Retinal pigment epithelial cell (primary cell): ENCODE results near the gene SLC35D1.

ENCODE experiments used
- DNase-seq: peaks from one replicate; pipeline ENCODE4 v3.0.0-alpha.2; 2010; ENCODE audit warnings: low read depth
- H3K4me3 ChIP-seq: 2 replicates; pipeline ENCODE4 v1.5.1; 2011; ENCODE audit warnings: mild to moderate bottlenecking, low read length, control low read depth, moderate library complexity
- CTCF ChIP-seq: conservative IDR thresholded peaks from 2 replicates; pipeline ENCODE4 v1.5.1; 2011; ENCODE audit warnings: low read depth, low read length, control low read depth, inconsistent platforms

The SLC35D1 gene

GRCh38 chr1:67061266-67061665 lies 7.3 kb upstream of the SLC35D1 start:
- H3K4me3 ChIP-seq, result no peak overlapping the region
- DNase-seq, result no peak
- no peak for TF ChIP-seq CTCF

DNA sequence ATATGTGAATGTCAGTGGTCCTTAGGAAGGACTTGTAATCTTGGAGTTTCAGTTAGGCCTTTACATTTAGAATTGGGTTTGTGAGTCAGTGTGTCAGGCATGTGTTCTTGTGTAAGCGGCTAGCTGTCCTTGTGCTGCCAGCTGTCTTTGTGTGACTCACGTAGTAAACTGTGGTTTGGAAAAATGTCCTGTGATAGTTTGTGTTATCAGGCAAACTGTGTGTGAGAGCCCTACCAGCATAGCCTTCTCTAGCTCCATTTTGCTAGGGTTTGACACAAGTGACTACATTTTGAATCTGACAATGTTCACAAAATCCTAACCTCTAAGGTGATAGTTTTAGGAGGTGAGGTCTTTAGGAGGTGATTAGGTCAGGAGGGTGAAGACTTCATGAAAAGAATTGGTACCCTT lies 6.9 kb upstream of the SLC35D1 start:
- TF ChIP-seq CTCF, result no peak
- no peak overlapping the region for H3K4me3 ChIP-seq
- DNase-seq, result peak; percentile 85

DNA sequence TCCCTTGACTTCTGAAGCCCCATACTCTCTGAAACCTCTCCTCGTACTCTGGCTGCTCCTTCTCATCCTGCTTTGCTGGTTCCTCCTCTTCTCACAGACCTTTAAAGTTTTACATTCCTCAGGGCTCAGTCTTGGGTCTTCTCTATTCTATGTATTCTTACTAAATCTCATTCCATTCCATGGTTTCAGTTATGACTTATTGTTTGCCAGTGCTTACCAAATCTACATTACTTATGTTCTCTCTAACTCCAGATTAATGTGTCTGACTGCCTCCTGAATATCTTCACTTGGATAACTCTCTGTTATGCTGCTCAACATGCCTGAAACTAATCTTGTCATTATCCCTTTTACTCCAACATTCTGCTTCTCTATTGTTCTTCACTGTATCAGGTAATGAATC lies 5.4 kb upstream of the SLC35D1 start:
- H3K4me3 ChIP-seq, result no peak overlapping the region
- no peak for DNase-seq
- TF ChIP-seq CTCF, result no peak

- no peak for TF ChIP-seq CTCF
- H3K4me3 ChIP-seq, result no peak overlapping the region
- DNase-seq, result no peak
Observed at GRCh38 chr1:67058761-67059160, 4.8 kb upstream of the SLC35D1 start.

DNA sequence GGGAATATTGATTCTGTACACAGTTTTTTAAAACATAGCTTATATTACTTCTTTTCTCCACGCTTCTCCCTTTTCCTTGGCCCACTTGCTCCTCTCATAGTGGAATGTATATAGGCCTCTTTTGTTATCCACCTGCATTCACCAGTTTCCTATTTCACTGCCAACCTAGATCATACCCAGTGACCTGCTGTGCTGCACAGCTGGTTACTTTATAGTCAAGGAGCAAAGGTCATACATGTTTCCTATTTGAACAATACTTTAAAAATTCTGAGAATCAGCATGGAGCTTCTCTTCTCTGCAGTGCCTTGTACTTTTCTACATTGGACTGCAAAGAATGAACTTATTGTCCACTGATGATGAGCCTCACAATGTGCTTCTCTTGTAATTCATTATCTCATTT lies 4.3 kb upstream of the SLC35D1 start:
- DNase-seq, result no peak
- H3K4me3 ChIP-seq, result no peak overlapping the region
- TF ChIP-seq CTCF, result no peak

- no peak for DNase-seq
- TF ChIP-seq CTCF, result no peak
- H3K4me3 ChIP-seq, result peak overlapping the region; percentile 87
Observed at GRCh38 chr1:67053535-67053784, 488 bp downstream of the SLC35D1 start.

DNA sequence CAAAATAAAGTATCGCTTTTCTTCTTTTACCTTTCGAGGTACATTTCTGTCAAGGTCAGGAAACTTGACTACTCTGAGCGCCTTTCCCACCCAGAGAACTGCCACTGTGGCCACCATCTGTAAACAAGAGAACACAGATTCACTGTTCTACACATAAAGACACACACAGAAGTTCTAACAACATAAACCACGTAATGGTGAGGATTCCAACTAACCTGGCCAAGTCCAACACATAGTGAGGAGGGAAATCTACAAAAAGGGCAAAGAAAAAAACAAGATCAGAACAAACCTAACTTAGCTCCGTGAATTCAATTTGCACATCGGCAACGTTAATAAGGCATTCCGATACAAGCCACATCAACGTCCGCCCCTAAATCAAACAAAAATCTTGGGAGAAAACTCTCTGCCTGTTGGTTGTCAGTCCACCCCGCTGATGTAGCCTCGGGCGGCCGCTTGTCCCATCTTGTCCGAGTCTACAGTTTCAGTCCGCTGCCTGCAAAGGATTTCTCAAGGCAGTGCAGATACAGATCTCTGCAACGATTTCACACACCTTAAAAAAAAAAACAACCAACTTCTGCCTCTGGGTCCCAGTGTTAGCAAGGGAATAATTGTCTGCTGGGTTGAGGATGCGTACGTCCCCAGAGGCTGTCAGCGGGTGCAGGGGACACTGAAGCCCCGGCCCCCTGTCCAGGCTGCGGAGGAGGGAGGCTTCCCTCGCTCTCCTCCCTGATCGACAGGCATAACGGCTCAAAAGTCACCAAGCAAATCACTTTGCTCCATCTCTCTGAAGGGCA lies 1.0 kb downstream of the SLC35D1 start:
- TF ChIP-seq CTCF, result no peak
- H3K4me3 ChIP-seq, result peak overlapping the region; percentile 87
- no peak for DNase-seq
